Natural killer cell (primary cell): ENCODE measurements around the gene METTL25B. TPM values are rescaled to one million over a fixed set of nuclear protein-coding genes. Genes with fewer than 3 reads are reported as not detected.

Source experiments
- ATAC-seq, 3 donors: fragments of 150-1000 bp in 2 of 3; fragments of 200-7000 bp in 1 of 3; cut with Tn5 transposase; 1 replicate in 1 of 3; 2 replicates in 2 of 3; pipeline ENCODE4 v1.10.0; 2021; ENCODE audit warnings: mild to moderate bottlenecking in 2 of 3, moderate library complexity in 2 of 3
- DNase-seq, 2 donors: peaks; one replicate each; pipeline versions ENCODE4 v3.0.0 to v3.0.0-alpha.2; 2013 to 2021; ENCODE audit warnings: mixed read lengths in 1 of 2
- H3K27ac ChIP-seq: one replicate; pipeline ENCODE4 v1.5.1; 2013; ENCODE audit warnings: mild to moderate bottlenecking, low read length
- H3K27me3 ChIP-seq: one replicate; pipeline ENCODE4 v1.6.1; 2013; ENCODE audit warnings: low read length; ENCODE audit not compliant: control insufficient read depth, insufficient read depth
- H3K36me3 ChIP-seq: one replicate; pipeline ENCODE4 v1.6.1; 2013; ENCODE audit warnings: low read length; ENCODE audit not compliant: control insufficient read depth, insufficient read depth
- H3K4me1 ChIP-seq: one replicate; pipeline ENCODE4 v1.6.1; 2013; ENCODE audit warnings: low read length; ENCODE audit not compliant: control insufficient read depth, insufficient read depth
- H3K4me3 ChIP-seq: one replicate; pipeline ENCODE4 v1.5.1; 2013; ENCODE audit warnings: low read length
- H3K9me3 ChIP-seq: one replicate; pipeline ENCODE4 v1.6.1; 2013; ENCODE audit warnings: low read length; ENCODE audit not compliant: control insufficient read depth, insufficient read depth
- H3K27ac Mint-ChIP-seq, 2 donors: one replicate each; pipeline ENCODE4 v1.8.0; 2022; ENCODE audit warnings: mild to moderate bottlenecking in 2 of 2, mixed read lengths in 2 of 2, moderate library complexity in 1 of 2
- H3K27me3 Mint-ChIP-seq, 2 donors: one replicate each; pipeline ENCODE4 v1.8.0; 2022; ENCODE audit warnings: low read depth in 2 of 2, mixed read lengths in 2 of 2
- H3K36me3 Mint-ChIP-seq: one replicate; pipeline ENCODE4 v1.8.0; 2022; ENCODE audit warnings: mixed read lengths
- H3K4me1 Mint-ChIP-seq, 2 donors: one replicate each; pipeline ENCODE4 v1.8.0; 2022; ENCODE audit warnings: mixed read lengths in 2 of 2
- H3K4me3 Mint-ChIP-seq: one replicate; pipeline ENCODE4 v1.8.0; 2022; ENCODE audit warnings: mild to moderate bottlenecking, moderate library complexity, mixed read lengths
- H3K9me3 Mint-ChIP-seq, 2 donors: one replicate each; pipeline ENCODE4 v1.8.0; 2022; ENCODE audit warnings: mixed read lengths in 2 of 2
- CTCF ChIP-seq: fragments of 200-600 bp; IDR thresholded peaks from one replicate; pipeline ENCODE4 v1.8.0; 2022; ENCODE audit warnings: antibody characterized with exemption
- WGBS: methylation state at CpG from one replicate; pipeline ENCODE4 v1.1.7; 2013; ENCODE audit warnings: missing lambda C conversion rate; ENCODE audit not compliant: insufficient coverage; 5-methylcytosine and 5-hydroxymethylcytosine counted together
- intact Hi-C: fragments of 100-400 bp; cut with micrococcal nuclease; formaldehyde crosslinking; loops from one replicate; pipeline ENCODE4 v1.14.2; 2022
- total RNA-seq, 4 donors: library from RNA; stranded (reverse); fragments of 120-200 nt in 1 of 4; gene quantifications; one replicate each; pipeline versions ENCODE4 v1.2.3 to v1.2.4, GENCODE V29; 2013 to 2022

Gene METTL25B
- total RNA-seq, 3 donors from 2014 or later (not counting 1 experiment from before 2014, with no cell fraction given), result 23.5 to 25.3 (median 23.8) TPM

GRCh38 chr1:156707417-156708217, 20.7 kb upstream of the METTL25B start:
- Mint-ChIP-seq H3K36me3 (no peaks in the 10 kb centered on the region), H3K27me3 (peaks cover 16 to 23% of the 10 kb centered on the region in 2 donors), H3K4me1 (peaks cover 18 to 33% of the 10 kb centered on the region in 2 donors), H3K9me3 (no peaks in the 10 kb centered on the region), H3K4me3 (peak overlapping the region; percentile 86), H3K27ac (peak overlapping the region in 1 of 2 donors; percentile 4)
- peaks cover 31% of the 10 kb centered on the region for H3K4me1 ChIP-seq
- intact Hi-C loops, result loop anchor here (2.0 kb wide), 1 partner anchor 15 kb away; no protein-coding TSS in a partner anchor
- no peak for TF ChIP-seq CTCF
- no peaks in the 10 kb centered on the region for H3K36me3 ChIP-seq
- DNase-seq (no peak), ATAC-seq (no peak)
- H3K4me3 ChIP-seq, result no peak overlapping the region
- 69% methylated on average over 7 of the region's 8 CpGs for WGBS
- H3K27me3 ChIP-seq, result peaks cover 26% of the 10 kb centered on the region
- H3K9me3 ChIP-seq, result no peaks in the 10 kb centered on the region
- H3K27ac ChIP-seq, result no peak overlapping the region

GRCh38 chr1:156708218-156708661, 20.0 kb upstream of the METTL25B start:
- no peak for TF ChIP-seq CTCF
- no peak overlapping the region for H3K4me3 Mint-ChIP-seq

GRCh38 chr1:156709031-156709430, 19.2 kb upstream of the METTL25B start:
- Mint-ChIP-seq H3K4me1 (peaks cover 18 to 33% of the 10 kb centered on the region in 2 donors), H3K27me3 (peaks cover 7 to 12% of the 10 kb centered on the region in 2 donors), H3K36me3 (no peaks in the 10 kb centered on the region), H3K4me3 (no peak overlapping the region), H3K27ac (peak overlapping the region in 1 of 2 donors; percentile 4), H3K9me3 (no peaks in the 10 kb centered on the region)
- no peak for ATAC-seq
- H3K36me3 ChIP-seq, result no peaks in the 10 kb centered on the region
- no peak overlapping the region for H3K27ac ChIP-seq
- DNase-seq, result no peak
- H3K27me3 ChIP-seq, result peaks cover 14% of the 10 kb centered on the region
- H3K4me1 ChIP-seq, result peaks cover 31% of the 10 kb centered on the region
- intact Hi-C loops, result no loop called here
- no peak overlapping the region for H3K4me3 ChIP-seq
- 92% methylated on average over 3 of the region's 4 CpGs for WGBS
- H3K9me3 ChIP-seq, result no peaks in the 10 kb centered on the region
- TF ChIP-seq CTCF, result no peak

More at GRCh38 chr1:156708218-156708661, 20.0 kb upstream of the METTL25B start:
- H3K36me3 Mint-ChIP-seq, result no peaks in the 10 kb centered on the region
- peaks cover 10 to 20% of the 10 kb centered on the region in 2 donors for H3K27me3 Mint-ChIP-seq
- H3K9me3 Mint-ChIP-seq, result no peaks in the 10 kb centered on the region
- peak overlapping the region in 1 of 2 donors; percentile 4 for H3K27ac Mint-ChIP-seq
- Histone ChIP-seq H3K9me3 (no peaks in the 10 kb centered on the region), H3K4me1 (peaks cover 31% of the 10 kb centered on the region), H3K36me3 (no peaks in the 10 kb centered on the region), H3K27ac (no peak overlapping the region), H3K4me3 (no peak overlapping the region), H3K27me3 (peaks cover 21% of the 10 kb centered on the region)
- peaks cover 18 to 33% of the 10 kb centered on the region in 2 donors for H3K4me1 Mint-ChIP-seq
- no peak for ATAC-seq
- intact Hi-C loops, result no loop called here
- DNase-seq, result no peak
- WGBS, result 61% methylated on average over 4 of the region's 4 CpGs
